Endothelial cell of umbilical vein (primary cell): ENCODE data around the gene LRRK1. TPM values are rescaled to one million over a fixed set of nuclear protein-coding genes. Genes with fewer than 3 reads are reported as not detected.

Experiments
- BruUV-seq: library from RNA; stranded (reverse); fragments of 400-500 nt; replicated peaks from 2 replicates; lab custom pipeline; 2021; lab: Mats Ljungman, UMichigan
- CTCF ChIA-PET: fragments of 300-600, 350-600 bp; sonication (Branson Sonifier 250); formaldehyde crosslinking; loops from one replicate; lab custom pipeline; 2021; ENCODE audit warnings: antibody characterized with exemption, inconsistent platforms; lab: Charles Lee
- POLR2A ChIA-PET: fragments of 300-600, 350-600 bp; sonication (Branson Sonifier 250); formaldehyde crosslinking; loops from one replicate; lab custom pipeline; 2021; ENCODE audit warnings: antibody characterized with exemption, inconsistent platforms; lab: Charles Lee
- DNase-seq: peaks from one replicate; pipeline ENCODE4 v3.0.0-alpha.2; 2011; ENCODE audit warnings: low read depth, low spot score
- FAIRE-seq: peaks from 2 replicates; lab custom pipeline; 2011; peaks lifted over from hg19 to GRCh38; lab: Jason Lieb, UNC
- H2AFZ ChIP-seq: 2 replicates; pipeline ENCODE4 v1.6.0; 2012; ENCODE audit warnings: low read depth, low read length, control low read depth, inconsistent platforms
- H3K27ac ChIP-seq: 2 replicates; pipeline ENCODE4 v1.5.1; 2011; ENCODE audit warnings: low read depth, mild to moderate bottlenecking, control low read depth, low read length, moderate library complexity; ENCODE audit not compliant: insufficient read depth
- H3K27me3 ChIP-seq, 2 experiments: 2 replicates each; pipeline versions ENCODE4 v1.6.0 to v1.6.1; 2011; ENCODE audit warnings: low read length in 2 of 2, mixed read lengths in 1 of 2; ENCODE audit not compliant: control insufficient read depth in 2 of 2, insufficient read depth in 2 of 2
- H3K36me3 ChIP-seq, 2 experiments: 2 replicates in 1 of 2; 3 replicates in 1 of 2; pipeline ENCODE4 v1.5.1; 2011; ENCODE audit warnings: low read length in 2 of 2, mild to moderate bottlenecking in 1 of 2, moderate library complexity in 1 of 2; ENCODE audit not compliant: control insufficient read depth in 2 of 2, insufficient read depth in 2 of 2; ENCODE audit errors: extremely low read depth in 1 of 2
- H3K4me1 ChIP-seq: 3 replicates; pipeline ENCODE4 v1.5.1; 2011; ENCODE audit warnings: mild to moderate bottlenecking, low read length; ENCODE audit not compliant: control insufficient read depth, insufficient read depth; ENCODE audit errors: extremely low read depth
- H3K4me2 ChIP-seq: 2 replicates; pipeline ENCODE4 v1.6.1; 2011; ENCODE audit warnings: low read length, control low read depth, mixed read lengths; ENCODE audit not compliant: insufficient read depth
- H3K4me3 ChIP-seq, 3 experiments: fragments of 200-600 bp in 1 of 3; sonication (generic), shearing (Covaris generic) in 1 of 3; replicated peaks in 1 of 3; 2 replicates each; pipeline ENCODE4 v1.5.1; 2011 to 2016; ENCODE audit warnings: control low read depth in 3 of 3, low read length in 3 of 3, mild to moderate bottlenecking in 2 of 3, inconsistent platforms in 1 of 3, low read depth in 1 of 3, moderate library complexity in 1 of 3; ENCODE audit not compliant: insufficient read depth in 1 of 3
- H3K79me2 ChIP-seq: 2 replicates; pipeline ENCODE4 v1.6.0; 2012; ENCODE audit warnings: low read length, inconsistent platforms; ENCODE audit not compliant: control insufficient read depth, insufficient read depth
- H3K9ac ChIP-seq: replicated peaks from 2 replicates; pipeline ENCODE3; 2011; ENCODE audit warnings: low read length, control low read depth; ENCODE audit not compliant: insufficient read depth; ENCODE audit errors: extremely low read depth
- H3K9me1 ChIP-seq: replicated peaks from 3 replicates; pipeline ENCODE4 v1.6.0; 2011; ENCODE audit warnings: mild to moderate bottlenecking, low read length; ENCODE audit not compliant: control insufficient read depth, insufficient read depth; ENCODE audit errors: extremely low read depth
- H3K9me3 ChIP-seq: replicated peaks from 2 replicates; pipeline ENCODE4 v1.5.1; 2012; ENCODE audit warnings: low read length, inconsistent platforms; ENCODE audit not compliant: control insufficient read depth, insufficient read depth
- H4K20me1 ChIP-seq: replicated peaks from 2 replicates; pipeline ENCODE3; 2011; ENCODE audit warnings: mild to moderate bottlenecking, low read length; ENCODE audit not compliant: control insufficient read depth, insufficient read depth; ENCODE audit errors: extremely low read depth
- CTCF ChIP-seq, 2 donors: IDR thresholded peaks; 1 replicate in 1 of 2; 2 replicates in 1 of 2; pipeline ENCODE4 v1.5.1; 2011; ENCODE audit warnings: low read length in 2 of 2, mild to moderate bottlenecking in 2 of 2, moderate library complexity in 2 of 2, control low read depth in 1 of 2, inconsistent platforms in 1 of 2, low read depth in 1 of 2; ENCODE audit not compliant: insufficient read depth in 1 of 2; ENCODE audit errors: extremely low read depth in 1 of 2
- EZH2 ChIP-seq: IDR thresholded peaks from 2 replicates; pipeline ENCODE4 v1.6.1; 2012; ENCODE audit warnings: borderline replicate concordance, low read depth, mild to moderate bottlenecking, moderate library complexity, low read length, inconsistent platforms; ENCODE audit not compliant: severe bottlenecking
- FOS ChIP-seq: IDR thresholded peaks from 2 replicates; pipeline ENCODE4 v1.6.1; 2011; ENCODE audit warnings: mild to moderate bottlenecking, low read length, moderate library complexity, borderline replicate concordance; ENCODE audit not compliant: insufficient read depth
- GATA2 ChIP-seq: IDR thresholded peaks from 2 replicates; pipeline ENCODE4 v1.7.0; 2011; ENCODE audit warnings: low read depth, mild to moderate bottlenecking, moderate library complexity, mixed read lengths, low read length; ENCODE audit not compliant: insufficient read length, insufficient read depth
- JUN ChIP-seq: IDR thresholded peaks from 2 replicates; pipeline ENCODE4 v1.6.1; 2011; ENCODE audit warnings: borderline replicate concordance, low read depth; ENCODE audit not compliant: insufficient read length, insufficient read depth
- MYC ChIP-seq: IDR thresholded peaks from one replicate; pipeline ENCODE4 v1.6.1; 2011; ENCODE audit warnings: mild to moderate bottlenecking, low read depth, low read length
- POLR2A ChIP-seq: IDR thresholded peaks from 2 replicates; pipeline ENCODE4 v1.6.1; 2012; ENCODE audit warnings: low read depth, mild to moderate bottlenecking, control low read depth, low read length
- POLR2AphosphoS5 ChIP-seq: IDR thresholded peaks from 2 replicates; pipeline ENCODE4 v1.6.1; 2012; ENCODE audit warnings: low read depth, mild to moderate bottlenecking, control low read depth, low read length, moderate library complexity; ENCODE audit not compliant: insufficient read depth
- dilution Hi-C: fragments of 300-500 bp; cut with MboI; formaldehyde crosslinking; loops from one replicate; pipeline ENCODE4 v1.15.0; 2019; ENCODE audit warnings: low sequenced_read_pairs; ENCODE audit not compliant: extremely low pct_ligation_motif_present
- intact Hi-C: fragments of 100-400 bp; cut with micrococcal nuclease; formaldehyde crosslinking; loops from one replicate; pipeline ENCODE4 v1.10.0; 2022
- polyA plus RNA-seq, 4 experiments: library from polyadenylated mRNA; depleted of rRNA in 3 of 4; stranded (reverse) in 3 of 4; unstranded in 1 of 4; fragments of >200 nt; gene quantifications; 2 replicates each; pipeline versions ENCODE4 v1.2.1 to v1.2.3, GENCODE V29; 2011 to 2012; ENCODE audit warnings: missing spikeins in 1 of 4
- total RNA-seq: library from RNA; stranded (reverse); gene quantifications from 2 replicates; pipeline ENCODE4 v1.2.3, GENCODE V29; 2021
- TF ChIP-seq, protein P1 (sequence below): IDR thresholded peaks from 2 replicates; pipeline ENCODE4 v1.6.1; 2011; ENCODE audit not compliant: insufficient read depth, insufficient read length

Gene LRRK1
- total and polyA plus RNA-seq, 2 donors (not counting 3 experiments of a cell fraction or from before 2014, with no cell fraction given): 11.0 to 22.1 TPM

- Histone ChIP-seq H3K27me3 (no peaks in the 10 kb centered on the region), H3K9ac (no peak overlapping the region), H2AFZ (no peak overlapping the region), H3K79me2 (no peaks in the 10 kb centered on the region), H3K4me1 (no peaks in the 10 kb centered on the region), H3K9me3 (no peaks in the 10 kb centered on the region), H4K20me1 (no peaks in the 10 kb centered on the region), H3K27ac (no peak overlapping the region), H3K4me2 (no peak overlapping the region), H3K36me3 (peaks cover 0 to 19% of the 10 kb centered on the region in 2 experiments), H3K4me3 (no peak overlapping the region), H3K9me1 (no peaks in the 10 kb centered on the region)
- FAIRE-seq (no peak), DNase-seq (no peak)
- BruUV-seq: no TSS peak
- ChIA-PET CTCF (no interaction called here), POLR2A (no interaction called here)
- dilution Hi-C loops (no loop called here), intact Hi-C loops (no loop called here)
- TF ChIP-seq MYC: no peak
- no peak for TF ChIP-seq CTCF (IDR thresholded peaks at IDR 0.05; ENCODE audit: extremely low read depth in 1 of 2, insufficient read depth in 1 of 2, low read depth in 1 of 2, low read length in 2 of 2)
- no peak for TF ChIP-seq POLR2A
- TF ChIP-seq, protein P1, sequence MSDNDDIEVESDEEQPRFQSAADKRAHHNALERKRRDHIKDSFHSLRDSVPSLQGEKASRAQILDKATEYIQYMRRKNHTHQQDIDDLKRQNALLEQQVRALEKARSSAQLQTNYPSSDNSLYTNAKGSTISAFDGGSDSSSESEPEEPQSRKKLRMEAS: no peak
- no peak for TF ChIP-seq JUN
- no peak for TF ChIP-seq GATA2
- no peak for TF ChIP-seq EZH2
- TF ChIP-seq POLR2AphosphoS5: no peak
- TF ChIP-seq FOS: no peak
Observed at GRCh38 chr15:101062471-101063171, 143.5 kb downstream of the LRRK1 start.
